ENCODE results near the gene ATP13A5. TPM values are rescaled to one million over a fixed set of nuclear protein-coding genes. Genes with fewer than 3 reads are reported as not detected.

Gene ATP13A5
- total RNA-seq, 4 donors from 2014 or later: not detected

DNA sequence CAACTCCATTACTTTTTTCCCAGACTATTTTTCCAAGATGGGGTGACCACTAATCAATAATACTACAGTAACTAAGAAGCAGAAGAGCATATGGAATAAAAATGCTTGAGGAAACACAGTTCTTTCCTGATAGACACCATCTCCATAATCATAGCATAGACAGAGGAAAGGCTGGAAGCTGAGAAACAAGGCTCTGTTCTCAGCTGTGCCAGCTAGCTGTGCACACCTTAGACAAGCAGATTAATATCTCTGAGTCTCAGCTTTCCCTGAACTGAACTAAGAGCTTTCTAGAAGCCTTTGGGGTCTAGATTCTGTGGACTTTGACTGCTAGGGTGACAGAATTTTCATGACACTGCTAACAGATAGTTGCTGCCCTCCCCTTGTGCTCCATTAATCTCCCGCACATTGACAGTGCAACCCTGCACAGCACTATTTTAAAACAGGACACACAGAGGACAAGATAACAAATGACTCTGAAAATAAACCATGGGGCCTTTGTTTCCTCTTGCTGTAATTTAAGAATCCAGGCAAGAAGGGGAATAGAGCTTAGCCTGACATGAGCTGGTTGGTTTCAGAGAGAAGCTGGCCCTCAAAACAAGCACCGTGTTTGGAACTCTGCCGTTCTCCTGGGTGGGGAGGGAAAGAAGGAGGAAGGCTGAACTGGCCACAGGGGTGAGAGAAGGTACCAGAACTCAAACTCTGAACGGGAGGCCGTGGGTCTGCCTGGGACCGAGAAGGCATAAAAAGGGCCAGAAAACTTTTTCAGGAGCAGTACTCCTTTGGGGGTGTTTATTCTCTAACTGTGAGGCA lies 67.4 kb downstream of the ATP13A5 start:
- DNase-seq: no peak
- Histone ChIP-seq H3K4me1 (no peaks in the 10 kb centered on the region), H3K27me3 (no peaks in the 10 kb centered on the region), H3K4me3 (no peak overlapping the region), H3K36me3 (no peaks in the 10 kb centered on the region), H3K27ac (no peak overlapping the region), H3K9me3 (no peaks in the 10 kb centered on the region)
- TF ChIP-seq POLR2A (IDR thresholded peaks at IDR 0.05): no peak
- TF ChIP-seq, protein P1, sequence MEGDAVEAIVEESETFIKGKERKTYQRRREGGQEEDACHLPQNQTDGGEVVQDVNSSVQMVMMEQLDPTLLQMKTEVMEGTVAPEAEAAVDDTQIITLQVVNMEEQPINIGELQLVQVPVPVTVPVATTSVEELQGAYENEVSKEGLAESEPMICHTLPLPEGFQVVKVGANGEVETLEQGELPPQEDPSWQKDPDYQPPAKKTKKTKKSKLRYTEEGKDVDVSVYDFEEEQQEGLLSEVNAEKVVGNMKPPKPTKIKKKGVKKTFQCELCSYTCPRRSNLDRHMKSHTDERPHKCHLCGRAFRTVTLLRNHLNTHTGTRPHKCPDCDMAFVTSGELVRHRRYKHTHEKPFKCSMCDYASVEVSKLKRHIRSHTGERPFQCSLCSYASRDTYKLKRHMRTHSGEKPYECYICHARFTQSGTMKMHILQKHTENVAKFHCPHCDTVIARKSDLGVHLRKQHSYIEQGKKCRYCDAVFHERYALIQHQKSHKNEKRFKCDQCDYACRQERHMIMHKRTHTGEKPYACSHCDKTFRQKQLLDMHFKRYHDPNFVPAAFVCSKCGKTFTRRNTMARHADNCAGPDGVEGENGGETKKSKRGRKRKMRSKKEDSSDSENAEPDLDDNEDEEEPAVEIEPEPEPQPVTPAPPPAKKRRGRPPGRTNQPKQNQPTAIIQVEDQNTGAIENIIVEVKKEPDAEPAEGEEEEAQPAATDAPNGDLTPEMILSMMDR (IDR thresholded peaks at IDR 0.05): no peak

DNA sequence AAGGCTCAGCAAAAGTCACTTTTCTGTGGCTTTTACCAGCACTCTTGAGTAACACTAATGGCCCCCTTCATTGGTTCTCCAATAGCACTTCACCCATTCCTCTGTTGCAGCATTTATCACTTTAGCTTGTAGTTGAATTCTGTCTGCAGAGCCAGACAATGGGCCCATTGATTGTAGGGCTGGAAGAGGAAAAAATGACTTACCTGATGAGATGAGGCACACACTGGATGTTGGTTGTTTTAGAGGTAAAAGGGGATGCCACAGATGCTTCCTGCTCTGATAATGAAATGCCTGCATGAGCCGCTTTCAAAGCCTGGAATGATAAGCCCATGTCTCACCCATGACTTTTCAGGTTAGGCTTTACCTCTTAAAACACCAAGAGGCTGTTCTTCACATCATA lies 73.2 kb downstream of the ATP13A5 start:
- TF ChIP-seq POLR2A (IDR thresholded peaks at IDR 0.05): no peak
- TF ChIP-seq, protein P1 (IDR thresholded peaks at IDR 0.05): no peak
- no peaks in the 10 kb centered on the region for H3K9me3 ChIP-seq
- no peaks in the 10 kb centered on the region for H3K27me3 ChIP-seq
- H3K4me1 ChIP-seq: no peaks in the 10 kb centered on the region
- H3K4me3 ChIP-seq: no peak overlapping the region
- H3K36me3 ChIP-seq: no peaks in the 10 kb centered on the region
- DNase-seq: no peak
- no peak overlapping the region for H3K27ac ChIP-seq

- Histone ChIP-seq H3K27ac (no peak overlapping the region), H3K4me3 (no peak overlapping the region), H3K27me3 (no peaks in the 10 kb centered on the region), H3K4me1 (no peaks in the 10 kb centered on the region), H3K9me3 (no peaks in the 10 kb centered on the region), H3K36me3 (no peaks in the 10 kb centered on the region)
- DNase-seq: no peak
- TF ChIP-seq, protein P1 (IDR thresholded peaks at IDR 0.05): no peak
- no peak for TF ChIP-seq POLR2A (IDR thresholded peaks at IDR 0.05)
These were observed 77.1 kb downstream of the ATP13A5 start for GRCh38 chr3:193301433-193301832.

DNA sequence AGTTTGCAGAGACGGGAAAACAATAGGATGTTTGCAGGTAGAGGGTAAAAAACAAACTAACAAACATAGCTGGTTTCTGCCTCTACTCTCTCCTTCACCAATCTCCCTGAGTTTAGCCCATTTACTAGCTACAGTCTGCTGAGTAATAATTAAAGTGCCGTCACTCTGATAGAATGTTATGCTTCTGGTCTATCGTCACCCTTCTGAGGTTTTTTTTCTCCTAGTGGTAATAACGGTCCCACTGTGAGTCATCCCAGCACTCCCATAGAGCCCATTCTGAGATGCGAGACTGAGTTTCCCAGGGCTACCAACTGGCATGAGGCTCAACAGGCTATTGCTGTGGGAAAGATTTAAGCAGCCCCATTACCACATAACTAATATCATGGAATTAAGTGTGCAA lies 81.1 kb downstream of the ATP13A5 start:
- no peaks in the 10 kb centered on the region for H3K27me3 ChIP-seq
- DNase-seq: no peak
- no peaks in the 10 kb centered on the region for H3K36me3 ChIP-seq
- TF ChIP-seq, protein P1 (IDR thresholded peaks at IDR 0.05): no peak
- no peak for TF ChIP-seq POLR2A (IDR thresholded peaks at IDR 0.05)
- H3K4me1 ChIP-seq: no peaks in the 10 kb centered on the region
- no peak overlapping the region for H3K27ac ChIP-seq
- H3K9me3 ChIP-seq: no peaks in the 10 kb centered on the region
- H3K4me3 ChIP-seq: no peak overlapping the region

DNA sequence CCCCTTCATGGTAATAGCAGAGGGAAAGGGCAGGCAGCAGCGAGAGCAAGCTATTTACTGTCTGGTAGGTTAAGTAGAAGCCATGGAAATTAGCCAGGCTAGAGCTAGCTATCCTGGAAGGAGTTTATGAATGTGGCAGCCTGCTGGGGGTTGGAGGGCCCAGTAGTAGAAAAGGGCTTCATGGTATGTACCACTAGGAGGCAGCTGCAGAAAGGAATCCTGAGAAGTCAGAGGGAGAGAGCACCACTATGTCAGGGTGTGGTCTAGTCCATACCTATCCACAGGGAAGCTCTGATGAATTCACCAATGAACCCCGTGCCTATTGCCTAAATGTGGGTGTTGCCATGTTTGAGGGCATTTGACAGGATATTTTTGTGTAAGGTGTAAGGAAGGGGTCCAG lies 82.6 kb downstream of the ATP13A5 start:
- no peak for DNase-seq
- TF ChIP-seq POLR2A (IDR thresholded peaks at IDR 0.05): no peak
- no peaks in the 10 kb centered on the region for H3K9me3 ChIP-seq
- H3K36me3 ChIP-seq: no peaks in the 10 kb centered on the region
- no peak overlapping the region for H3K27ac ChIP-seq
- no peaks in the 10 kb centered on the region for H3K4me1 ChIP-seq
- no peaks in the 10 kb centered on the region for H3K27me3 ChIP-seq
- H3K4me3 ChIP-seq: no peak overlapping the region

DNA sequence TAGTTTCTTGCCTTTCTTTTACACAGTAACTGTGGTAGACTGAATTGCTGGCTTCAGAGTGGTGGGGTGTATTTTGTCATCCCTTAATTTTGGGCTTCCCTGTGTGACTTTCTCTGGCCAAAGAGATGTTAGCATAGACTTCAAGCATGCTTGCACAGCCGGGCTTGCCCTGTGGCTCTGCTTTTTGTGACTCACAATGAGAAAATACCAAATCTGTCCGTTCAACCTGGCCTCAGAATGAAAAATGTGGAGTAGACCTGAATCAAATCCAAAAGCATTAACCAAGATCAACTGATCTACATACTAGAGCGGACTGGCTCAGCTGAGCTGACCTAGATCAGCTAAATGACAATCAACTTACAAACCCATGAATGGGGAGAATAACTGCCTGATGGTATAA lies 86.2 kb downstream of the ATP13A5 start:
- no peaks in the 10 kb centered on the region for H3K27me3 ChIP-seq

More for the DNA sequence above, 86.2 kb downstream of the ATP13A5 start:
- Histone ChIP-seq H3K27ac (no peak overlapping the region), H3K9me3 (no peaks in the 10 kb centered on the region), H3K4me3 (no peak overlapping the region), H3K36me3 (no peaks in the 10 kb centered on the region), H3K4me1 (no peaks in the 10 kb centered on the region)
- no peak for DNase-seq
- TF ChIP-seq POLR2A (IDR thresholded peaks at IDR 0.05): no peak
- TF ChIP-seq, protein P1 (IDR thresholded peaks at IDR 0.05): no peak

Data from Peyer's patch (tissue), 4 donors.